RWPE2 (cell line): ENCODE results near the gene SUCO.

Experiments used
- ATAC-seq: fragments of 200-7000 bp; cut with Tn5 transposase; 3 replicates; pipeline ENCODE4 v1.9.1; 2021; ENCODE audit warnings: low read depth
- DNase-seq: peaks from one replicate; pipeline ENCODE4 v3.0.0-alpha.2; 2020; ENCODE audit warnings: low spot score
- H3K27ac ChIP-seq: fragments of 450-650 bp; 2 replicates; pipeline ENCODE4 v1.5.1; 2017; ENCODE audit warnings: mild to moderate bottlenecking; ENCODE audit not compliant: poor library complexity, severe bottlenecking
- H3K27me3 ChIP-seq: fragments of 250-450 bp; sonication (Bioruptor Pico); 2 replicates; pipeline ENCODE4 v1.5.1; 2021; ENCODE audit warnings: mild to moderate bottlenecking, moderate library complexity; ENCODE audit not compliant: insufficient read depth, poor library complexity, severe bottlenecking
- H3K36me3 ChIP-seq: fragments of 250-450 bp; sonication (Bioruptor Pico); 2 replicates; pipeline ENCODE4 v1.5.1; 2020; ENCODE audit warnings: low read depth, mild to moderate bottlenecking, moderate library complexity
- H3K4me1 ChIP-seq: fragments of 250-450 bp; sonication (Bioruptor Pico); 2 replicates; pipeline ENCODE4 v1.5.1; 2021; ENCODE audit warnings: mild to moderate bottlenecking, moderate library complexity; ENCODE audit not compliant: insufficient read depth, poor library complexity, severe bottlenecking
- H3K4me3 ChIP-seq: fragments of 250-450 bp; sonication (Bioruptor Pico); 2 replicates; pipeline ENCODE4 v1.5.1; 2021; ENCODE audit warnings: mild to moderate bottlenecking, moderate library complexity; ENCODE audit not compliant: severe bottlenecking
- H3K9me3 ChIP-seq: fragments of 250-450 bp; sonication (Bioruptor Pico); 2 replicates; pipeline ENCODE4 v1.5.1; 2021; ENCODE audit warnings: mild to moderate bottlenecking, moderate library complexity; ENCODE audit not compliant: severe bottlenecking
- CTCF ChIP-seq: fragments of 450-650 bp; IDR thresholded peaks from one replicate; pipeline ENCODE4 v1.5.1; 2017; ENCODE audit warnings: mild to moderate bottlenecking, moderate library complexity; ENCODE audit not compliant: poor library complexity, severe bottlenecking

SUCO gene

GRCh38 chr1:172629638-172630037 is 96.7 kb downstream of the SUCO start:
- no peak for TF ChIP-seq CTCF
- no peaks in the 10 kb centered on the region for H3K36me3 ChIP-seq
- H3K4me1 ChIP-seq, result peaks cover 19% of the 10 kb centered on the region
- no peaks in the 10 kb centered on the region for H3K9me3 ChIP-seq
- ATAC-seq (no peak), DNase-seq (no peak)
- H3K27ac ChIP-seq, result peak overlapping the region; percentile 58
- no peak overlapping the region for H3K4me3 ChIP-seq
- no peaks in the 10 kb centered on the region for H3K27me3 ChIP-seq

DNA sequence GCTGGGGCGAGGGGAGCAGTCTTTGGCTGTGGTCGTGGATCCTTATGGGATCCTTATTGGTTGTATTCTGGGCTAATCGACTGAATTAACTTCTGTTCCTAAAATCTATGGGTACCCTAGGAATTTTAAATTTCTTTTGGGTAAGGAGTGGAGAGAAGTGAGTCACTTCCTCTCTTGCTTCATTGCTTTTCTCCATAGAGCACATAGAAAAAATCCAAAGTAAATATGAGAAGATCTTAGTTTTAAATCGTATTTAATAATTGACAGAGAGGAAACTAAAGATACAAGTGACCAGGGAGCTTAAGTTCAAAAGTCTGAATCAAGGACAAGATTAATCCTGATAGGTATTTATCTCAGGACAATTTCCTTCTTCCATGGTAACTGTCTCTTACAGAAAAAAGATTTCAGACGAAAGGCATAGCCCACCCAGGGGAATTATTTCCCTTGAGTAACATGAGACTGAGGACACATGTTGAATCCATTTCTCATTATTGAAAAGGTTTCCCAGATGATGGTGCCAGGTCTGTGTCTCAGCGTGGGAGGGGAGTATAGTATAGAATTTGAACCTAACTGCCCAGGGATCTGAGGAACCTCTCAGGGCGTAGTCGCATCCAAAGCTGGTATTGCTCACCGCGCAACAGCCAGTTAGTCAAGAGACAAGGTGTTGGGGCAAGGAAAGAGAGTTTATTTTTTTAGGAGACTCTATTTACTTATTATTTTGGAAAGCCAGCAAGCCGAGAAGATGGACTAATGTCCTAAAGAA is 97.3 kb downstream of the SUCO start:
- no peak overlapping the region for H3K4me3 ChIP-seq
- ATAC-seq, result peak; percentile 54; the same call in 1 of the 3 replicates
- peaks cover 19% of the 10 kb centered on the region for H3K4me1 ChIP-seq
- no peaks in the 10 kb centered on the region for H3K9me3 ChIP-seq
- DNase-seq, result no peak
- no peaks in the 10 kb centered on the region for H3K36me3 ChIP-seq
- H3K27ac ChIP-seq, result peak overlapping the region; percentile 58
- no peaks in the 10 kb centered on the region for H3K27me3 ChIP-seq
- no peak for TF ChIP-seq CTCF

- no peak for DNase-seq
- no peak for TF ChIP-seq CTCF
- no peaks in the 10 kb centered on the region for H3K27me3 ChIP-seq
- H3K4me1 ChIP-seq, result peaks cover 19% of the 10 kb centered on the region
- H3K4me3 ChIP-seq, result no peak overlapping the region
- ATAC-seq, result no peak
- peak overlapping the region; percentile 58 for H3K27ac ChIP-seq
- H3K36me3 ChIP-seq, result no peaks in the 10 kb centered on the region
- no peaks in the 10 kb centered on the region for H3K9me3 ChIP-seq
Measured at GRCh38 chr1:172630868-172631267, 97.9 kb downstream of the SUCO start.

DNA sequence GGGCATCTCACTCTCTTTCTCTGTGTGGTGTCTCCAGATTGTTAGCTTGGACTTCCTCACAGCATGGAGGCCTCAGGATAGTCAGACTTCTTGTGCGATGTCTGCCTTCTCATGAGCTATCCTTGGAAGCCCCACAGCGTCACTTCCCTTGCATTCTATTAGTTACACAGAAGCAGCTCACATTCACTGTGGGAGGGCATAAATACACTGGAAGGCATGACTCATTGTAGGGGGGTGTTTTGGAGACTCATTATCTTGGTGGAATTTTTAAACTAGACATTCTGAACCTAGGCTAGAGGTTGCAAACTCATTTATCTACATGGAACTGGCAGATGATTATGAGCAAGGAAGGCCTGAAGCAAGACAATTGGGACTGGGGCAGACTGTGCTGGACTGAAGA is 104.6 kb downstream of the SUCO start:
- Histone ChIP-seq H3K9me3 (peaks cover 5% of the 10 kb centered on the region), H3K27ac (peak overlapping the region; percentile 99), H3K36me3 (no peaks in the 10 kb centered on the region), H3K27me3 (no peaks in the 10 kb centered on the region), H3K4me1 (peaks cover 41% of the 10 kb centered on the region), H3K4me3 (no peak overlapping the region)
- no peak for TF ChIP-seq CTCF
- DNase-seq (no peak), ATAC-seq (0 out of 3 replicates have a peak, but pooled peaks have one; percentile 6)

GRCh38 chr1:172638249-172638648 is 105.3 kb downstream of the SUCO start:
- H3K27me3 ChIP-seq, result no peaks in the 10 kb centered on the region
- peaks cover 5% of the 10 kb centered on the region for H3K9me3 ChIP-seq
- H3K4me3 ChIP-seq, result no peak overlapping the region
- ATAC-seq, result no peak
- peak overlapping the region; percentile 99 for H3K27ac ChIP-seq
- DNase-seq, result no peak
- H3K36me3 ChIP-seq, result no peaks in the 10 kb centered on the region
- H3K4me1 ChIP-seq, result peaks cover 48% of the 10 kb centered on the region
- no peak for TF ChIP-seq CTCF
